Neural progenitor cell (in vitro differentiated cells): Measurements from ENCODE around the gene MYPOP.

Source experiments
- EZH2 ChIP-seq: fragments of 200-600 bp; sonication (generic); IDR thresholded peaks from 2 replicates; pipeline ENCODE4 v1.6.1; 2017; ENCODE audit warnings: antibody characterized with exemption, mild to moderate bottlenecking, moderate library complexity
- TF ChIP-seq, protein P1 (sequence below): fragments of 200-600 bp; sonication (generic); IDR thresholded peaks from 2 replicates; pipeline ENCODE4 v1.5.1; 2017; ENCODE audit warnings: antibody characterized with exemption, mild to moderate bottlenecking

DNA sequence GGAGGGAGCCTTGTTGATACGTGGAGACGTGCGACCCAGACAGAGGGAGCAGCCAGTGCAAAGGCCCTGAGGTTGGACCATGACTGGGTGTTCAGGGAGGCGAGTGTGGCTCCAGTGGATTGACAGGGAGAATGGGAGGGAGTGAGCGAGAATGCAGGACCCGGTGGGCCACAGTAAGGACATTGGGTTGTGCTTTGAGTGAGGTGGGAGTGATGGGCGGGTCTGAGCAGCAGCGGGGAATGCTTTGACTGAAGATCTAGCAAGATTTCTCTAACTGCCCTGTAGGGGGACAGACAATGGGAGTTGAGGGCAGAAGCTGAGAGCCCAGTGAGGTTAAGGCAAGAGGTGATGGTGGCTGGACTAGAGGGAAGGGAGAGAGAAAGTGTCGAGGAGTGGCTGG, 19.9 kb upstream of the MYPOP start:
- no peak for TF ChIP-seq EZH2
- TF ChIP-seq, protein P1, sequence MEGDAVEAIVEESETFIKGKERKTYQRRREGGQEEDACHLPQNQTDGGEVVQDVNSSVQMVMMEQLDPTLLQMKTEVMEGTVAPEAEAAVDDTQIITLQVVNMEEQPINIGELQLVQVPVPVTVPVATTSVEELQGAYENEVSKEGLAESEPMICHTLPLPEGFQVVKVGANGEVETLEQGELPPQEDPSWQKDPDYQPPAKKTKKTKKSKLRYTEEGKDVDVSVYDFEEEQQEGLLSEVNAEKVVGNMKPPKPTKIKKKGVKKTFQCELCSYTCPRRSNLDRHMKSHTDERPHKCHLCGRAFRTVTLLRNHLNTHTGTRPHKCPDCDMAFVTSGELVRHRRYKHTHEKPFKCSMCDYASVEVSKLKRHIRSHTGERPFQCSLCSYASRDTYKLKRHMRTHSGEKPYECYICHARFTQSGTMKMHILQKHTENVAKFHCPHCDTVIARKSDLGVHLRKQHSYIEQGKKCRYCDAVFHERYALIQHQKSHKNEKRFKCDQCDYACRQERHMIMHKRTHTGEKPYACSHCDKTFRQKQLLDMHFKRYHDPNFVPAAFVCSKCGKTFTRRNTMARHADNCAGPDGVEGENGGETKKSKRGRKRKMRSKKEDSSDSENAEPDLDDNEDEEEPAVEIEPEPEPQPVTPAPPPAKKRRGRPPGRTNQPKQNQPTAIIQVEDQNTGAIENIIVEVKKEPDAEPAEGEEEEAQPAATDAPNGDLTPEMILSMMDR: peak; percentile 42
